ENCODE results near the gene MAP3K4. TPM values are rescaled to one million over a fixed set of nuclear protein-coding genes. Genes with fewer than 3 reads are reported as not detected.

MAP3K4 gene
- total RNA-seq, 2 donors from 2014 or later, result 32.1 to 42.2 TPM

DNA sequence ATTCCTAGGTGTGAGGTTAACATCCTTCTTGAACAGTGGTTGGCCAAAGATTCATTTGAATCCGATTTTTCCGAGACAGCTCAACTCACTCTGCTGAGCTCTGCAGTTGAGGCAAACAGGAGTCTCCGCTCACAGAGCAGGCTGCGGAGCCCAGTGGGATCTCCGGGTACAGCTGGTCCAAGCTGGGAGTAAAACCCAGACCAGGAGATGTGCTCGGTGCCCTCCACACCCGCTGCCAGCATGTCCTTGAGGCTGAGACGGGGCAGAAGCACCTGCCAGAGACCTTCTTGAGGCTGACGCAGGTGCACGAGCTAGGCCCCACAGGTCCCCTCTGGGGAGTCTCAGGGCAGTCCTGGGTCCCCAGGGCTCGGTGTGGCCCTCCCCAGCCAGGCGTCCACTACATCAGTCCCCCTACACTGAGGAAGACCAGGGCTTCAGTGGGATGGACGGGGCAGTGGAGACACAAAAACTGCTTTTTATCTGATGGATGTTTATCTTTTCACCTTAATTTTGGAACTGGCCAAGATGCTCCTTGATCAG is 163.3 kb downstream of the MAP3K4 start:
- H3K9me3 ChIP-seq, result no peaks in the 10 kb centered on the region
- intact Hi-C loops (cut with DNase I), result loop anchor here (5.0 kb wide), 1 partner anchor 217 kb away; no protein-coding TSS in a partner anchor
- TF ChIP-seq, protein P1, sequence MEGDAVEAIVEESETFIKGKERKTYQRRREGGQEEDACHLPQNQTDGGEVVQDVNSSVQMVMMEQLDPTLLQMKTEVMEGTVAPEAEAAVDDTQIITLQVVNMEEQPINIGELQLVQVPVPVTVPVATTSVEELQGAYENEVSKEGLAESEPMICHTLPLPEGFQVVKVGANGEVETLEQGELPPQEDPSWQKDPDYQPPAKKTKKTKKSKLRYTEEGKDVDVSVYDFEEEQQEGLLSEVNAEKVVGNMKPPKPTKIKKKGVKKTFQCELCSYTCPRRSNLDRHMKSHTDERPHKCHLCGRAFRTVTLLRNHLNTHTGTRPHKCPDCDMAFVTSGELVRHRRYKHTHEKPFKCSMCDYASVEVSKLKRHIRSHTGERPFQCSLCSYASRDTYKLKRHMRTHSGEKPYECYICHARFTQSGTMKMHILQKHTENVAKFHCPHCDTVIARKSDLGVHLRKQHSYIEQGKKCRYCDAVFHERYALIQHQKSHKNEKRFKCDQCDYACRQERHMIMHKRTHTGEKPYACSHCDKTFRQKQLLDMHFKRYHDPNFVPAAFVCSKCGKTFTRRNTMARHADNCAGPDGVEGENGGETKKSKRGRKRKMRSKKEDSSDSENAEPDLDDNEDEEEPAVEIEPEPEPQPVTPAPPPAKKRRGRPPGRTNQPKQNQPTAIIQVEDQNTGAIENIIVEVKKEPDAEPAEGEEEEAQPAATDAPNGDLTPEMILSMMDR (IDR thresholded peaks at IDR 0.05), result no peak
- H3K27ac ChIP-seq, result no peak overlapping the region
- no peak for DNase-seq
- no peaks in the 10 kb centered on the region for H3K4me1 ChIP-seq
- no peak overlapping the region for H3K9ac ChIP-seq (ENCODE audit: low read depth in 2 of 2, low read length in 2 of 2)
- no peaks in the 10 kb centered on the region for H3K27me3 ChIP-seq
- H3K36me3 ChIP-seq, result no peaks in the 10 kb centered on the region
- no peak overlapping the region for H3K4me3 ChIP-seq

DNA sequence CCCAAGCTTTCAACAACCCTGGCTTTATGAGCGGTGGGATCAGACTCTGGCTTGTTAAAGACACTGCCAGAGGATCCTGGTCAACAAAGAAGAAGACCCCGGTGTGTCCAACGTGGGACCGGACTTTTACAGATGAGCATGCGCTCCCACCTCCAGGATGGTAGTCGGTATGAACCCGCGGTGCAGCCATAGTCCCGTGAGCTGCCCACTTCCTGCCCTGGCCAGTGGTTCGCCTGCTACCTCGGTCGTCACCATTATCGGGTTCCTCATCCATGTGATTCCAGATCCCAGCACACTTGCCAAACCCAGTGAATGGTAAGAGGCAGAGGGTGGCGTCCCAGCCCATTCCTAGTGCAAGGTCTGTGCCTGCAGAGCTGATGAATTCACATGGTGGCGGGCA is 169.6 kb downstream of the MAP3K4 start:
- Histone ChIP-seq H3K4me3 (no peak overlapping the region), H3K27ac (no peak overlapping the region), H3K27me3 (no peaks in the 10 kb centered on the region), H3K36me3 (no peaks in the 10 kb centered on the region), H3K9me3 (no peaks in the 10 kb centered on the region), H3K9ac (ENCODE audit: low read depth in 2 of 2, low read length in 2 of 2) (no peak overlapping the region), H3K4me1 (no peaks in the 10 kb centered on the region)
- intact Hi-C loops (cut with DNase I), result no loop called here
- TF ChIP-seq, protein P1 (IDR thresholded peaks at IDR 0.05), result no peak
- DNase-seq, result no peak

DNA sequence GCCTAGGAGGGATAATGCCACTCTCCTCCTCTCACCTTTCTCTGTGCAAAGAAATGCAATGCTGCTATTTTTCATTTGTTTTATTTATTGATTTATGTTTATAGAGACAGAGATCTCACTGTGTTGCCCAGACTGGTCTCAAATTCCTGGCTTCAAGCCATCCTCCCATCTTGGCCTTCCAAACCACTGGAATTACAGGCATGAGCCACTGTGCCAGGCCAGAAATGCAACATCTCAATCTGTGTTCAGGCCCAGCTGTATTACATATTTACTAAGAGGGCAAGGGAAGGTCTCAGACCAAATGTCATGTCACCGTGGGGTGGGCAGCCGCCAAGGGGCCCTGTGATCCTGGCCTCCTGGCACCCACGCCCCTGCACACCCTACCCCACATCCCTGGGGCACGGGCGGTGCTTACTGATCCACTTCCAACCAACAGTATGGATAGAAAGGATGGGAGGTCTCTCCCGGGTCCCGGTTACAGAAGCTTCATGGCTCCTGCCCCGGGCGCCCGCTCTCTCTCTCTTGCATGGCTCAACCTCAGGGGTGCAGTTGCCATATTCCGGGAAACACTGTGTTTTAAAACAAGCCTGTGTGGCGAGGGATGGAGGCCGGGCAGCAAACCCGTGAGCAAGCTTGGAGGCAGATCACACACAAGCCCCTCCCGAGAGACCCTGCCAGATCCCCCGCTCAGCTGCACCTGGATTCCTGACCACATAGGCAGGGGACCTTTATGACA is 170.5 kb downstream of the MAP3K4 start:
- no peaks in the 10 kb centered on the region for H3K36me3 ChIP-seq
- no peak overlapping the region for H3K4me3 ChIP-seq
- TF ChIP-seq, protein P1 (IDR thresholded peaks at IDR 0.05), result no peak
- no peak for DNase-seq
- no peak overlapping the region for H3K9ac ChIP-seq (ENCODE audit: low read depth in 2 of 2, low read length in 2 of 2)
- H3K4me1 ChIP-seq, result no peaks in the 10 kb centered on the region
- no peaks in the 10 kb centered on the region for H3K27me3 ChIP-seq
- H3K9me3 ChIP-seq, result no peaks in the 10 kb centered on the region
- H3K27ac ChIP-seq, result no peak overlapping the region
- intact Hi-C loops (cut with DNase I), result no loop called here

DNA sequence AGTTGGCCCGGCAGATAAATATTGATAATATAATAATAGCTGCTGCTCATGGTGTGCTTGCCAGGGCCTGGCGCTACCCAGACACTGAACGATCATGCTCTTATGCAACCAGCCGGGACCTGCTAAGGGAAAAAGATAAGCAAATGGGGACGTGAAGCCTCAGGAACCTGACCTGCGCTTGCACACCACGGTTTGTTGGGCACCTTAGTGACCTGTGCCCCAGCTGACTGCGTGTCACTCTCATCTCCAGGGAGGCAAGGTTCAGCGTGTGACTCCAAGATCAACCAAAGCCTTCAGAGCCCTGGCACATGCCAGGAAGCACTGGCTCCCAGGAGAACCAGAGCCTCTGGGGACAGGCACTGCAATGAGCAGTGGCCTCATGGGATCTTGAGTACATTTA is 171.2 kb downstream of the MAP3K4 start:
- Histone ChIP-seq H3K9me3 (no peaks in the 10 kb centered on the region), H3K36me3 (no peaks in the 10 kb centered on the region), H3K27ac (no peak overlapping the region), H3K4me1 (no peaks in the 10 kb centered on the region), H3K27me3 (no peaks in the 10 kb centered on the region), H3K4me3 (no peak overlapping the region), H3K9ac (ENCODE audit: low read depth in 2 of 2, low read length in 2 of 2) (no peak overlapping the region)
- TF ChIP-seq, protein P1 (IDR thresholded peaks at IDR 0.05), result no peak
- intact Hi-C loops (cut with DNase I), result no loop called here
- DNase-seq, result no peak

DNA sequence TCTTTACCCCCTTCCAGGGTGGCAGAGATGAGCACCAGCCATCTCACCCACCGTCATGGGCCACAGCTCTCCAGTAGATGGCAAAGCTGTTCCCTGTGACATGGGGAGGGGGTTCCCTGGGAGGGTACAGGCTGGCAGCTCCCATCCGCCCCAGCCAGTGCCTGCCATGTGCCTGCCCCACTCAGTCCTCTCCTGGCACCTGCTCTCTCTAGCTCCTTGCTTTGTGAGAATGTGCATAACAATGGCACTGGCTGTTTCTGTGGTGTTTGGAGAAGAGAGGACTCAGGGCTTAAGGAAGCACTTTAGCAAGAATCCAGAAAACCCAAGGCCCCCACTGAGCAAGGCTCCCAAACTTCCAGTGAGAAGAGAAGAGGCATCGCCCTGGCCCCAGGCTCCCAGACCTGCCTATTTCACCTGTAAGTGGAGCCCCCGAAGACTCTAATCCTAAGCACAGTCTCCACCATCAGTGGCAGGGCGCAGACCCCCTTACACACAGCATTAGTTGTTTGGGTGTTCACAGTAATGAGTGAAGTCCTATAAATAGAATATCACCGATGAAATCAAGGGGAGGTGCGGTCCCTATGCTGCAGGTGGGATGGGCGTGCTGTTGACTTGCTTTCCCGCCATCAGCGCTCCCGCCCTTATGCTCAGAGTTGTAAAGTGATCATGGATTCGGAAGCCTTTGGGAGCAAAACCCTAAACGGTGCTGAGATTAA is 172.1 kb downstream of the MAP3K4 start:
- H3K27ac ChIP-seq, result no peak overlapping the region
- H3K36me3 ChIP-seq, result no peaks in the 10 kb centered on the region
- no peak overlapping the region for H3K4me3 ChIP-seq
- no peak for DNase-seq
- no peak overlapping the region for H3K9ac ChIP-seq (ENCODE audit: low read depth in 2 of 2, low read length in 2 of 2)
- intact Hi-C loops (cut with DNase I), result no loop called here
- no peaks in the 10 kb centered on the region for H3K4me1 ChIP-seq
- TF ChIP-seq, protein P1 (IDR thresholded peaks at IDR 0.05), result no peak
- no peaks in the 10 kb centered on the region for H3K27me3 ChIP-seq
- no peaks in the 10 kb centered on the region for H3K9me3 ChIP-seq

Data from colonic mucosa (tissue), 4 donors.